ENCODE data around the gene METTL25. TPM values are rescaled to one million over a fixed set of nuclear protein-coding genes. Genes with fewer than 3 reads are reported as not detected.

METTL25 gene
- total and polyA plus RNA-seq, 4 donors = 2.6 to 25.1 (median 8.6) TPM

DNA sequence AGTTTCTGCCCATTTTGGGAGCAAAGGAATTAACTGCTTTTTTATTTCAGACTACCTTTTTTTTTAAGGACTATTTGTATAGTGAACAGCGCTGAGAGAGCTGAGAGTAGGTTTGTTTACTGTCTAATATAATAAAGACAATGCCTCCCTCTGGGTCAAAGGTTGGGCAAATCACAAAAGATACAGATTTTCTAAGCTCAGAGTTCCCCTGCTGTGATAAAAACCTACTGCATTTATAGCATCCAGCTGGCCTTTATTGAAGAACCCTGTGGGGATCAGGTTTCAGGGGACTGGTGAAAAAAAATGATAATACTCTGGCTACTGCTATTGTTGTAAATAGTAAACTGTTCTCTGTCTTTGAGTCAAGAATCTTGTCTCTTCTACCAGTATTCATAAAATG lies 28.8 kb upstream of the METTL25 start:
- DNase-seq (no peak), ATAC-seq (ENCODE audit: insufficient read depth, low FRiP score) (no peak)
- no peak overlapping the region for H3K9ac ChIP-seq (ENCODE audit: insufficient read depth in 1 of 2, low read length in 2 of 2)
- TF ChIP-seq, protein P1, sequence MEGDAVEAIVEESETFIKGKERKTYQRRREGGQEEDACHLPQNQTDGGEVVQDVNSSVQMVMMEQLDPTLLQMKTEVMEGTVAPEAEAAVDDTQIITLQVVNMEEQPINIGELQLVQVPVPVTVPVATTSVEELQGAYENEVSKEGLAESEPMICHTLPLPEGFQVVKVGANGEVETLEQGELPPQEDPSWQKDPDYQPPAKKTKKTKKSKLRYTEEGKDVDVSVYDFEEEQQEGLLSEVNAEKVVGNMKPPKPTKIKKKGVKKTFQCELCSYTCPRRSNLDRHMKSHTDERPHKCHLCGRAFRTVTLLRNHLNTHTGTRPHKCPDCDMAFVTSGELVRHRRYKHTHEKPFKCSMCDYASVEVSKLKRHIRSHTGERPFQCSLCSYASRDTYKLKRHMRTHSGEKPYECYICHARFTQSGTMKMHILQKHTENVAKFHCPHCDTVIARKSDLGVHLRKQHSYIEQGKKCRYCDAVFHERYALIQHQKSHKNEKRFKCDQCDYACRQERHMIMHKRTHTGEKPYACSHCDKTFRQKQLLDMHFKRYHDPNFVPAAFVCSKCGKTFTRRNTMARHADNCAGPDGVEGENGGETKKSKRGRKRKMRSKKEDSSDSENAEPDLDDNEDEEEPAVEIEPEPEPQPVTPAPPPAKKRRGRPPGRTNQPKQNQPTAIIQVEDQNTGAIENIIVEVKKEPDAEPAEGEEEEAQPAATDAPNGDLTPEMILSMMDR (IDR thresholded peaks at IDR 0.05; ENCODE audit: control extremely low read depth, extremely low read depth) = no peak
- 28 to 39% methylated on average over 1 of the region's 1 CpG for WGBS, 2 donors
- H3K27ac ChIP-seq (ENCODE audit: low read depth in 1 of 2, low read length in 1 of 2) = no peak overlapping the region
- no peaks in the 10 kb centered on the region for H3K27me3 ChIP-seq (ENCODE audit: control insufficient read depth in 3 of 3, insufficient read depth in 3 of 3, low read length in 2 of 3)
- no peaks in the 10 kb centered on the region for H3K36me3 ChIP-seq (ENCODE audit: control insufficient read depth in 4 of 4, insufficient read depth in 4 of 4, low read length in 4 of 4)
- H3K4me1 ChIP-seq (ENCODE audit: control insufficient read depth in 5 of 5, insufficient read depth in 5 of 5, low read length in 5 of 5) = no peaks in the 10 kb centered on the region
- no peak overlapping the region for H3K4me3 ChIP-seq
- H3K9me3 ChIP-seq (ENCODE audit: control insufficient read depth in 4 of 4, insufficient read depth in 3 of 4, low read length in 3 of 4) = no peaks in the 10 kb centered on the region

DNA sequence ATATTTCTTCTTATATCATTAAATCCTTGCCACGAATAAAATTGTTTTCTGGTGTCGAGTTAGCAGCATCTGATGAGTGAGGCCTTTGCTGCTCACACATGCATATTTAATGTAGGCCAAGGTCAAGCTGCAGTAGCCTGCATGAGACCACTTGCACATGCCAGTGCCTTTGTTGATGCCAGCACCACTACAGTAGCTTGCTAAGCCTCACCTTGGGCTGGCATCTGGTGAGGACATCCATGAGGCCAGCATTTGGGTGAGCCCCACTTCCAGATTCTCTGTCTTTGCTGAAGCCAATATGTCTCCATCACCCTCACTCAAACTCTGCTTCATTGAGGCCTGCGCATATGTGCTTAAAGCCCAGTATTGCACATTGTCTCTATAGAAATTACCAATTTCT lies 8.2 kb upstream of the METTL25 start:
- Histone ChIP-seq H3K9me3 (ENCODE audit: control insufficient read depth in 4 of 4, insufficient read depth in 3 of 4, low read length in 3 of 4) (no peaks in the 10 kb centered on the region), H3K27me3 (ENCODE audit: control insufficient read depth in 3 of 3, insufficient read depth in 3 of 3, low read length in 2 of 3) (no peaks in the 10 kb centered on the region), H3K4me3 (no peak overlapping the region), H3K4me1 (ENCODE audit: control insufficient read depth in 5 of 5, insufficient read depth in 5 of 5, low read length in 5 of 5) (peaks cover 0 to 9% (median 0%) of the 10 kb centered on the region in 5 donors), H3K36me3 (ENCODE audit: control insufficient read depth in 4 of 4, insufficient read depth in 4 of 4, low read length in 4 of 4) (peaks cover 2 to 18% (median 10%) of the 10 kb centered on the region in 4 donors), H3K27ac (ENCODE audit: low read depth in 1 of 2, low read length in 1 of 2) (no peak overlapping the region), H3K9ac (ENCODE audit: insufficient read depth in 1 of 2, low read length in 2 of 2) (no peak overlapping the region)
- DNase-seq = no peak
- no peak for ATAC-seq (ENCODE audit: insufficient read depth, low FRiP score)
- WGBS, 2 donors = 95 to 96% methylated on average over 3 of the region's 3 CpGs
- TF ChIP-seq, protein P1 (IDR thresholded peaks at IDR 0.05; ENCODE audit: control extremely low read depth, extremely low read depth) = no peak

DNA sequence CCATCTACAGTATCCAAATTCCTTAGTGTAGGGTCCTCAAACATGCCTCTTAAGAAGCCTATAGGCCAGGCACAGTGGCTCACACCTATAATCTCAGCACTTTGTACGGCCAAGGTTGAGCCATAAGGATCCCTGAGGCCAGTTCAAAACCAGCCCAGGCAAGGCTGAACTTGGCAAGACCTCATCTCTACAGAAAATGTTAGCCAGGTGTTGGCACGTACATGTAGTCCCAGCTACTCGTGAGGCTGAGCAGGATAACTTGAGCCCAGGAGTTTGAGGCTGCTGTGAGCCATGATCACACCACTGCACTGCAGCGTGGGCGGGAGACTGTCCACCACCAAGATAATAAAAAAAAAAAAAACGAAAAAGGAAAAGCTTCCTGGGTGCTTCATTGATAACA lies 6.9 kb upstream of the METTL25 start:
- TF ChIP-seq, protein P1 (IDR thresholded peaks at IDR 0.05; ENCODE audit: control extremely low read depth, extremely low read depth) = no peak
- H3K4me3 ChIP-seq = no peak overlapping the region
- 90 to 98% methylated on average over 6 of the region's 6 CpGs for WGBS, 2 donors
- ATAC-seq (ENCODE audit: insufficient read depth, low FRiP score) (no peak), DNase-seq (no peak)
- peaks cover 5 to 25% (median 15%) of the 10 kb centered on the region in 4 donors for H3K36me3 ChIP-seq (ENCODE audit: control insufficient read depth in 4 of 4, insufficient read depth in 4 of 4, low read length in 4 of 4)
- H3K27ac ChIP-seq (ENCODE audit: low read depth in 1 of 2, low read length in 1 of 2) = no peak overlapping the region
- no peaks in the 10 kb centered on the region for H3K9me3 ChIP-seq (ENCODE audit: control insufficient read depth in 4 of 4, insufficient read depth in 3 of 4, low read length in 3 of 4)
- no peak overlapping the region for H3K9ac ChIP-seq (ENCODE audit: insufficient read depth in 1 of 2, low read length in 2 of 2)
- peaks cover 0 to 11% (median 0%) of the 10 kb centered on the region in 5 donors for H3K4me1 ChIP-seq (ENCODE audit: control insufficient read depth in 5 of 5, insufficient read depth in 5 of 5, low read length in 5 of 5)
- no peaks in the 10 kb centered on the region for H3K27me3 ChIP-seq (ENCODE audit: control insufficient read depth in 3 of 3, insufficient read depth in 3 of 3, low read length in 2 of 3)

DNA sequence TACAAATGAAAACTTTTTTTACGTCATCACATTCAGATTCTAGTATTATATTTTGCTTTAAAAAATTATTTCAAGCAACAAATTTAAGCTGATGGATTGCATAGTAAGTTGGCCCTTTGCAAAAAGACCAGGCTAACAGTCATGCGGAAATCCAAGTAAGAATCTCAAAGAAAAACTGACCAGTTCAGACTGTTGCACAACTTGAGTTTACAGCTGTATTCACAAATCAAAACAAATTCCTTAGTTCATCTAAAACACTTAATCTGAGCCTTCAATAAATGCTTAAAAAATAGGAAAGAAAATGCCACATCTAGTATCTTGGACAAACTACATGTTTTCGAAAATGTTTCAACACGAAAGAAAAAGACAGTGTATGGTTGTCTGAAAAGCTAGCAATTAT lies 989 bp upstream of the METTL25 start:
- WGBS, 2 donors = 47 to 55% methylated on average over 4 of the region's 4 CpGs
- TF ChIP-seq, protein P1 (IDR thresholded peaks at IDR 0.05; ENCODE audit: control extremely low read depth, extremely low read depth) = no peak
- no peaks in the 10 kb centered on the region for H3K9me3 ChIP-seq (ENCODE audit: control insufficient read depth in 4 of 4, insufficient read depth in 3 of 4, low read length in 3 of 4)
- ATAC-seq (ENCODE audit: insufficient read depth, low FRiP score) (no peak), DNase-seq (no peak)
- peaks cover 1 to 15% (median 14%) of the 10 kb centered on the region in 4 donors for H3K36me3 ChIP-seq (ENCODE audit: control insufficient read depth in 4 of 4, insufficient read depth in 4 of 4, low read length in 4 of 4)
- H3K27ac ChIP-seq (ENCODE audit: low read depth in 1 of 2, low read length in 1 of 2) = no peak overlapping the region
- peaks cover 0 to 30% (median 3%) of the 10 kb centered on the region in 5 donors for H3K4me1 ChIP-seq (ENCODE audit: control insufficient read depth in 5 of 5, insufficient read depth in 5 of 5, low read length in 5 of 5)
- peak overlapping the region; percentile 90 for H3K4me3 ChIP-seq
- peak overlapping the region; percentile 100 for H3K9ac ChIP-seq (ENCODE audit: insufficient read depth in 1 of 2, low read length in 2 of 2)
- H3K27me3 ChIP-seq (ENCODE audit: control insufficient read depth in 3 of 3, insufficient read depth in 3 of 3, low read length in 2 of 3) = no peaks in the 10 kb centered on the region
